Measurements from ENCODE around the gene SCP2. TPM values are rescaled to one million over a fixed set of nuclear protein-coding genes. Genes with fewer than 3 reads are reported as not detected.
"Not testable (repeated sequence)": the region's sequence is repeated elsewhere in the genome, so short reads cannot be mapped to it uniquely, and the experiment has no call there.

The SCP2 gene
- total RNA-seq, 3 donors from 2014 or later: 47.6 to 67.8 (median 52.2) TPM

GRCh38 chr1:52973841-52974240 lies 46.8 kb downstream of the SCP2 start:
- DNase-seq (no peak), ATAC-seq (no peak)
- peaks cover 3% of the 10 kb centered on the region for H3K4me1 Mint-ChIP-seq (ENCODE audit: low read depth)
- H3K9me3 Mint-ChIP-seq: no peaks in the 10 kb centered on the region
- H3K27me3 Mint-ChIP-seq (ENCODE audit: low read depth): no peaks in the 10 kb centered on the region
- peaks cover 13% of the 10 kb centered on the region for H3K36me3 Mint-ChIP-seq (ENCODE audit: insufficient read depth)
- H3K4me3 Mint-ChIP-seq: no peak overlapping the region

DNA sequence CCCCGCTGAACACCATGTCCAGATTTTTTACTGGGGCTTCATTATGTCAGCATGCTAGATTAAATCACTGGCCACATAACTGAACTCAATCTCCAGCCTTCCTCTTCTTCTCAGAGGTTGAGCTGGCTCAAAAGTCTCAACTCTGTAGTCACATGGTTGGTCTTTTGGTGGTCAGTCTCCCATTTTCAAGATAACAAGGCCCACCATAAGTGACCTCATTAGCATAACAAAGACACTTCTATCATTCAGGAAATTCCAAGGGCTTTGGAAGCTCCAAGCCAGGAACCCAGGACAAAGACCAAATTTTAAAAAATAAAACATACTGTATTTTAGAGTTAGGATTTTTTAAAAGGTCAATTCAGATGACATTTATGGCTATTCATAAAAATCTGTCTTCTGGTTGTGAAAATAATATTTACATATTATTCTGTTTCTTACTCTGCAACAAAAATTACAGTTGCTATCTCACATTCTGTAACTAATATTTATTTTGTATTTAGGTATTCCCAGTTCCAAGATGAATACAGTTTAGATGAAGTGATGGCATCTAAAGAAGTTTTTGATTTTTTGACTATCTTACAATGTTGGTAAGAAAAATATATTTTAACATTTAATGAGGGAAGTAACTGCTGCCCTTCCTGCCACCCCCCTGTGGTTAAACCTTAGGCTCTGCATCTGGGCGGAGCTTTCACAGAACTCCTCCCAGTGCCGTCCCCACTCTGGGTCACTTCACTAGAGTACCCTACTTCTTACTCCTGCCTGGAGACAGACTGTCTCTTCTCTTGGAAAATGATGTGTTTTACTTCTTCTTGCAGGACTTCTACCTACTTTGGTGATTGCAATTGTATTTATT lies 49.3 kb downstream of the SCP2 start:
- H3K4me3 Mint-ChIP-seq: no peak overlapping the region
- H3K9me3 Mint-ChIP-seq: no peaks in the 10 kb centered on the region
- ATAC-seq: no peak
- peaks cover 21% of the 10 kb centered on the region for H3K36me3 Mint-ChIP-seq (ENCODE audit: insufficient read depth)
- no peak for DNase-seq
- no peaks in the 10 kb centered on the region for H3K27me3 Mint-ChIP-seq (ENCODE audit: low read depth)
- peaks cover 3% of the 10 kb centered on the region for H3K4me1 Mint-ChIP-seq (ENCODE audit: low read depth)

- H3K27me3 Mint-ChIP-seq (ENCODE audit: low read depth): no peaks in the 10 kb centered on the region
- DNase-seq: no peak
- ATAC-seq: no peak
- H3K4me1 Mint-ChIP-seq (ENCODE audit: low read depth): peaks cover 3% of the 10 kb centered on the region
- H3K9me3 Mint-ChIP-seq: peaks cover 7% of the 10 kb centered on the region
- no peak overlapping the region for H3K4me3 Mint-ChIP-seq
- peaks cover 31% of the 10 kb centered on the region for H3K36me3 Mint-ChIP-seq (ENCODE audit: insufficient read depth)
Observed at GRCh38 chr1:52978045-52978444, 51.0 kb downstream of the SCP2 start.

DNA sequence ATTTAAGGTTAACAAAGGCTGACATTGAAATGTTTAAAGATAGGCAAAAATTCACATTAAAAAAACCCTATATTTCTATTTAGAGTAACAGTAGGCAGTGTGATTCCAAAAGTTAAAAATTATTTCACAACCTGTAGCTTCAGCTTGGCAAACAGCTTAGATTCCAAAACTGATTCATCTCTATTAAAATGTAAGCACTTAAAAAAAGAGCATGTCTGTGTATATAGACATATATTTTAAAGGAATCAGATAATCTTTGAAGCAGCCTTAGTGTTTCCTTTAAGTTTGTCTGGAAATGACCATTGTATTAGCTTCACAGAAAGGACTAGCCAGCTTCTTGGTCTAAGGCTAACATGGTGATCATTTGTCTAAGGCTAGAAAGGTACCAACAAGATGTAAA lies 65.7 kb downstream of the SCP2 start:
- H3K36me3 Mint-ChIP-seq (ENCODE audit: insufficient read depth): peaks cover 20% of the 10 kb centered on the region
- ATAC-seq; H3K4me1 Mint-ChIP-seq (ENCODE audit: low read depth); DNase-seq; H3K4me3 Mint-ChIP-seq; H3K9me3 Mint-ChIP-seq; H3K27me3 Mint-ChIP-seq (ENCODE audit: low read depth): not testable (repeated sequence)

DNA sequence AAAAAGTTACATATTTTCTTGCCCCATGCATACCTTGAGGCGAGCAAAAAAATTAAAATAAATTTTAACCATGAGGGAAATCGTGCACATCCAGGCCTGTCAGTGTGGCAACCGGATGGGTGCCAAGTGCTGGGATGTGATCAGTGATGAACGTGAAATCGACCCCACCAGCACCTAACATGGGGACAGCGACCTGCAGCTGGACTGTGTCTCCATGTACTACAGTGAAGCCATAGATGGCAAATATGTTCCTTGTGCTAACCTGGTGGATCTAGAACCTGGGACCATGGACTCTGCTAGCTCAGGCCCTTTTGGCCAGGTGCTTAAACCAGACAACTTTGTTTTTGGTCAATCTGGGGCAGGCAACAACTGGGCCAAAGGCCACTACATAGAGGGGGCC lies 67.6 kb downstream of the SCP2 start:
- no peaks in the 10 kb centered on the region for H3K9me3 Mint-ChIP-seq
- H3K36me3 Mint-ChIP-seq (ENCODE audit: insufficient read depth): peaks cover 18% of the 10 kb centered on the region
- H3K4me3 Mint-ChIP-seq: no peak overlapping the region
- DNase-seq: no peak
- H3K27me3 Mint-ChIP-seq (ENCODE audit: low read depth): no peaks in the 10 kb centered on the region
- no peak for ATAC-seq
- no peaks in the 10 kb centered on the region for H3K4me1 Mint-ChIP-seq (ENCODE audit: low read depth)

- Mint-ChIP-seq H3K36me3 (ENCODE audit: insufficient read depth) (peaks cover 15% of the 10 kb centered on the region), H3K27me3 (ENCODE audit: low read depth) (no peaks in the 10 kb centered on the region), H3K4me1 (ENCODE audit: low read depth) (no peaks in the 10 kb centered on the region), H3K4me3 (no peak overlapping the region), H3K9me3 (no peaks in the 10 kb centered on the region)
- DNase-seq (no peak), ATAC-seq (no peak)
Observed at GRCh38 chr1:52996653-52997052, 69.6 kb downstream of the SCP2 start.

- no peak for DNase-seq
- no peaks in the 10 kb centered on the region for H3K4me1 Mint-ChIP-seq (ENCODE audit: low read depth)
- no peak for ATAC-seq
- no peaks in the 10 kb centered on the region for H3K9me3 Mint-ChIP-seq
- H3K36me3 Mint-ChIP-seq (ENCODE audit: insufficient read depth): peaks cover 7% of the 10 kb centered on the region
- no peaks in the 10 kb centered on the region for H3K27me3 Mint-ChIP-seq (ENCODE audit: low read depth)
- H3K4me3 Mint-ChIP-seq: no peak overlapping the region
Observed at GRCh38 chr1:53001128-53001527, 74.1 kb downstream of the SCP2 start.

DNA sequence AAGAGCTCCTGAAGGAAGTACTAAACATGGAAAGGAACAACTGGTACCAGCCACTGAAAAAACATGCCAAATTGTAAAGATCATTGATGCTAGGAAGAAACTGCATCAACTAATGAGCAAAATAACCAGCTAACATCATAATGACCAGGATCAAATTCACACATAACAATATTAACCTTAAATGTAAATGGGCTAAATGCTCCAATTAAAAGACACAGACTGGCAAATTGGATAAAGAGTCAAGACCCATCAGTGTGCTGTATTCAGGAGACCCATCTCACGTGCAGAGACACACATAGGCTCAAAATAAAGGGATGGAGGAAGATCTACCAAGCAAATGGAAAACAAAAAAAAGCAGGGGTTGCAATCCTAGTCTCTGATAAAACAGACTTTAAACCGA lies 79.5 kb downstream of the SCP2 start:
- H3K27me3 Mint-ChIP-seq (ENCODE audit: low read depth); DNase-seq; H3K36me3 Mint-ChIP-seq (ENCODE audit: insufficient read depth); H3K4me3 Mint-ChIP-seq; H3K4me1 Mint-ChIP-seq (ENCODE audit: low read depth); H3K9me3 Mint-ChIP-seq; ATAC-seq: not testable (repeated sequence)

DNA sequence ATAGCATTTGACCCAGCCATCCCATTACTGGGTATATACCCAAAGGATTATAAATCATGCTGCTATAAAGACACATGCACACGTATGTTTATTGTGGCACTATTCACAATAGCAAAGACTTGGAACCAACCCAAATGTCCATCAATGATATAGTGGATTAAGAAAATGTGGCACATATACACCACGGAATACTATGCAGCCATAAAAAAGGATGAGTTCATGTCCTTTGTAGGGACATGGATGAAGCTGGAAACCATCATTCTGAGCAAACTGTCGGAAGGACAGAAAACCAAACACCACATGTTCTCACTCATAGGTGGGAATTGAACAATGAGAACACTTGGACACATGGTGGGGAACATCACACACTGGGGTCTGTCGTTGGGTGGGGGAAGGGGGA lies 83.2 kb downstream of the SCP2 start:
- ATAC-seq; H3K27me3 Mint-ChIP-seq (ENCODE audit: low read depth); H3K4me1 Mint-ChIP-seq (ENCODE audit: low read depth); H3K36me3 Mint-ChIP-seq (ENCODE audit: insufficient read depth); H3K9me3 Mint-ChIP-seq; DNase-seq; H3K4me3 Mint-ChIP-seq: not testable (repeated sequence)

DNA sequence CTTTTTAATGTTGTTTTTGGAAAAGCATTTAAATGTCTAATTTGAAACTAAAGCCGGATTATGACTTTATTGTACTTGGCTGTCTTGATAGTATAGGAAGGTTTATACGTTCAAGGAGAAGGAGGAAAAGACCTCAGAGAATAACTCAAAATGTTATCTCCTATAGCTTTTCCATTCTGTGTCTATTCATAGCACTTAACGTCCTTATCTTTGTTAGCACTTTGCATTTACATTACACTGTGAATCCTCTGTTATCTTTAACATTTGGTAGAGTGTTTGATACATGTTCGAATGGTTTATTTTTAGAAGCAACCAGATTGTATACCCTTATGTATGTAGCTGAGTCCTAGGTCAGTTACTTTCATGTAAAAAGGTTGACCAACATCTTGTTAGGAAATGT lies 84.1 kb downstream of the SCP2 start:
- H3K4me3 Mint-ChIP-seq: no peak overlapping the region
- no peaks in the 10 kb centered on the region for H3K9me3 Mint-ChIP-seq
- no peaks in the 10 kb centered on the region for H3K27me3 Mint-ChIP-seq (ENCODE audit: low read depth)
- ATAC-seq: no peak
- peaks cover 2% of the 10 kb centered on the region for H3K36me3 Mint-ChIP-seq (ENCODE audit: insufficient read depth)
- no peak for DNase-seq
- H3K4me1 Mint-ChIP-seq (ENCODE audit: low read depth): peaks cover 18% of the 10 kb centered on the region

- no peaks in the 10 kb centered on the region for H3K27me3 Mint-ChIP-seq (ENCODE audit: low read depth)
- peak; percentile 59 for DNase-seq
- peaks cover 14% of the 10 kb centered on the region for H3K36me3 Mint-ChIP-seq (ENCODE audit: insufficient read depth)
- H3K4me1 Mint-ChIP-seq (ENCODE audit: low read depth): peaks cover 30% of the 10 kb centered on the region
- H3K9me3 Mint-ChIP-seq: no peaks in the 10 kb centered on the region
- H3K4me3 Mint-ChIP-seq: peak overlapping the region; percentile 91
- ATAC-seq: peak; percentile 99
Observed at GRCh38 chr1:53014791-53015507, 87.9 kb downstream of the SCP2 start.

GRCh38 chr1:53015508-53015860 lies 88.4 kb downstream of the SCP2 start:
- ATAC-seq (no peak), DNase-seq (no peak)
- peak overlapping the region; percentile 91 for H3K4me3 Mint-ChIP-seq
- no peaks in the 10 kb centered on the region for H3K27me3 Mint-ChIP-seq (ENCODE audit: low read depth)
- peaks cover 30% of the 10 kb centered on the region for H3K4me1 Mint-ChIP-seq (ENCODE audit: low read depth)
- no peaks in the 10 kb centered on the region for H3K9me3 Mint-ChIP-seq
- H3K36me3 Mint-ChIP-seq (ENCODE audit: insufficient read depth): peaks cover 14% of the 10 kb centered on the region

GRCh38 chr1:53016705-53017104 lies 89.6 kb downstream of the SCP2 start:
- no peaks in the 10 kb centered on the region for H3K27me3 Mint-ChIP-seq (ENCODE audit: low read depth)
- no peak overlapping the region for H3K4me3 Mint-ChIP-seq
- no peak for DNase-seq
- H3K9me3 Mint-ChIP-seq: no peaks in the 10 kb centered on the region
- H3K4me1 Mint-ChIP-seq (ENCODE audit: low read depth): peaks cover 30% of the 10 kb centered on the region
- ATAC-seq: no peak
- H3K36me3 Mint-ChIP-seq (ENCODE audit: insufficient read depth): peaks cover 14% of the 10 kb centered on the region

DNA sequence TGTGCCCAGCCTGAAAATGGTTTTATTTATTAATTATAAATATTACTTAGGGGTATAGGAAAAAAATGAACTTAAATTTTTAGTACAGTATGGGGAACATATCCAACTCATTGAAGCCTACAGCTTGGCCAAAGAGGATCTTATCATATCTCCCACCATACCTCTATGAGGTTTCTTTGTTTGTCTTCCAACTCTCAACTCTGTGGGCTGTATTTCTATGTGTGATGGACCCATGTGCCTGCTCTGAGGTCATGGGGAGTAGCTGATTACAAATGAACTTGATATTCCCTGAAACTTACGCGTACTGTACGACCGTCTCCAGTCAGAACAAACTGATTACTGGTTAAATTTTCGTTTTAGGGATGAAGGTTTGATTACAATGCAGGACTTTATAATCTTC lies 93.5 kb downstream of the SCP2 start:
- ATAC-seq (no peak), DNase-seq (no peak)
- Mint-ChIP-seq H3K4me1 (ENCODE audit: low read depth) (peaks cover 25% of the 10 kb centered on the region), H3K9me3 (no peaks in the 10 kb centered on the region), H3K4me3 (no peak overlapping the region), H3K36me3 (ENCODE audit: insufficient read depth) (peaks cover 16% of the 10 kb centered on the region), H3K27me3 (ENCODE audit: low read depth) (no peaks in the 10 kb centered on the region)

DNA sequence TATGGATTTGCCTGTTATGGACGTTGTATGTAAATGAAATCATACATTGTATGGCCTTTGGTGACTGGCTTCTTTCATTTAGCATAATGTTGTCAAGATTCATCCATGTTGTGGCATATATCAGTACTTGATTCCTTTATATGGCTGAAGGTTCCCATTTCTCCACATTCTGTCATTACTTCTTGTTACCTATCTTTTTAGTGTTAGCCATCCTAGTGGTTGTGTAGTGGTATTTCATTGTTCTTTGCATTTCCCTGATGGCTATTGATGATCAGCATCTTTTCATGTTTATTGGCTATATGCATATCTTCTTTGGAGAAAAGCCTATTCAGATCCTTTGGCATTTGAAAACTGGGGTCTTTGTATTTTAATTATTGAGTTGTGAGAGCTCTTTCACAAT lies 95.1 kb downstream of the SCP2 start:
- ATAC-seq: no peak
- H3K27me3 Mint-ChIP-seq (ENCODE audit: low read depth): no peaks in the 10 kb centered on the region
- peaks cover 13% of the 10 kb centered on the region for H3K4me1 Mint-ChIP-seq (ENCODE audit: low read depth)
- no peak overlapping the region for H3K4me3 Mint-ChIP-seq
- H3K9me3 Mint-ChIP-seq: no peaks in the 10 kb centered on the region
- DNase-seq: no peak
- peaks cover 8% of the 10 kb centered on the region for H3K36me3 Mint-ChIP-seq (ENCODE audit: insufficient read depth)
